ENCODE data around the gene DRD4.

Gene DRD4

GRCh38 chr11:636511-637332 is at the start of gene DRD4:
Gene DRD4, plus strand, starts transcription at chr11:637269. Its CDS starts 36 bp downstream, at chr11:637305.
- no peak for DNase-seq

DNA sequence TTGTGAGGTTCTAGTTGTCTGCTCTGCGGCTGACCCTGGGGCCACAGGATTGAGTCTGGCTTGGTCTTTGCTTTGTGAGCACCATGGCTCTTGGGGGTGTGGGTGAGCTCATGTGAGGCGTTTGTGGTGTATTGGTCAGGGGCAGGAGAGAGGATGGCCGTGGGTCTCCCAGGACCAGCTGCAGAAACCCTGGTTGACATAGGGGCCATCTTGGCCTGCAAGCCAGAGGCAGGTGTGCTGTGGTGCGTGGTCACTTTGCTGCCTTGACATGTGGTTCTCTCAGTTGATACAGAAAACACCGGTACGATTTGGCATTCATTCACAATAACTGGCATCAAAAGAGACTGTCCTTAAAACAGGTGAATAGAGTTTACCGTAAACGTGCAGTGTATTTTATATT is 49.5 kb upstream of the DRD4 start:
- no peak for DNase-seq

DNA sequence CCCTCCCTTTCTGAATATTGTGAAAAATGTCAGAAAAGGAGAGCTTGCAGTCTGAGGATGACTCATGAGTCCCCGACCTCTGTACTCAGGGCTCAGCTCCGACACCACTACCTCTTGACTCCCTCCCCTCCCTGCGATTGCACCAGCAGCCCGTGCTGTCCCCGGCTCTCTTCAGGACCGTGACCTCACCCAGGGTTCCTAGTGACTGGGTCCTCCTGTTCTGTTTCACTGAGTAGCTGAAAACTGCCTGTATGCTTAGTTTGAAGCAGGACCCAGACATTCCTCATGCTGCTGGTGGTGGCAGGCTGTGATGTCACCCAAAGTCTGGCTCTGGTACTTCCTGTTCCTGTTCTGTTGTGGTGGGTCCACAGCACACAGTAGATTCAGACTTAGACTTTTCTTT is 49.1 kb upstream of the DRD4 start:
- no peak for DNase-seq

DNA sequence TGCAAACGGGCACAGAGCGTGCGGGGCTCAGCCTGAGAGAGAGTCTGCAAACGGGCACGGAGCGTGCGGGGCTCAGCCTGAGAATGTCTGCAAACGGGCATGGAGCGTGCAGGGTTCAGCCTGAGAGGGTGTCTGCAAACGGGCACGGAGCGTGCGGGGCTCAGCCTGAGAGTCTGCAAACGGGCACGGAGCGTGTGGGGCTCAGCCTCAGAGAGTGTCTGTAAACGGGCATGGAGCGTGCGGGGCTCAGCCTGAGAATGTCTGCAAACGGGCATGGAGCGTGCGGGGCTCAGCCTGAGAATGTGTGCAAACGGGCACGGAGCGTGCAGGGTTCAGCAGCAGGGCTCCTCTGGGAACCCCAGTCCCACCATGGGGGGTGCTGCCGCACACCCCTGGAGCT is 47.3 kb upstream of the DRD4 start:
- DNase-seq = no peak

DNA sequence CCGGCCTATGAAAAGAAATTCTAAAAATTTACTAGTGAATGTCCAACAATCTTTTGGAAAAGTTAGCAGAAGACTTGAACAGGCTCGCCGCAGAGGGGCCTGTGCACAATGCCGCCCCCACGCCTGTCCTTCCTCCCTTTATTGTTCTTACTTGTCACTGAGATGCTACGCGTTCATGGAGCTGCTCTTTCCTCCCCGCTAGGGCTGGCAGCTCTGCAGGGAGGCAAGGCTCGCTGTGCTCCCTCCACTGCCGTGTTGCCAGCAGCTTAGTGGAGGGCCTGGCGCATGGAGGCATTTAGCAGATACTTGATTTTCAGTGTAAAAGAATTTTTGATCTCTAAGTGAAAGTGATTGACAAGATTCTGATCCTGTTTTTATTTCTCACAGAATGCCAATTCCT is 46.1 kb upstream of the DRD4 start:
- no peak for DNase-seq

- no peak for DNase-seq
These were observed 44.6 kb upstream of the DRD4 start for GRCh38 chr11:592501-592900.

DNA sequence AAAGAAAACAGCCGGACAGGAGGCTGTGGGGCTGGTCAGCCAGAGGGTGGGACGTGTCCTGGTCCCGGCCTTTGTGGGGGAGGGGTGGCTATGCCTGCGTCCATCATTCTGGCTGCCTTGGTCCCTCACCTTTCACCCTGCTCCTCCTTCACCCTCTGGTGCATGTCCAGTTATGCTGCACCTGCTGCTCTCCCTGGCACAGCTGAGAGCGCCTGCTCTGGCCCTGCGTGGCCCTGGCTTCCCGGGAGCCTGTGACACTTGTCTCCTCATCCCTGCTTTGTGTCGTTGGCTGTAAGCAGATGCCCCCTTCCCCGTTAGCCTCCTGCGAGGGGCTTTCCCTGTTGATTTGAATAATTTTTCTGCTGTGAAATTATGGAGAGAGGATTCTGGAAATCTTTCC is 44.2 kb upstream of the DRD4 start:
- no peak for DNase-seq

DNA sequence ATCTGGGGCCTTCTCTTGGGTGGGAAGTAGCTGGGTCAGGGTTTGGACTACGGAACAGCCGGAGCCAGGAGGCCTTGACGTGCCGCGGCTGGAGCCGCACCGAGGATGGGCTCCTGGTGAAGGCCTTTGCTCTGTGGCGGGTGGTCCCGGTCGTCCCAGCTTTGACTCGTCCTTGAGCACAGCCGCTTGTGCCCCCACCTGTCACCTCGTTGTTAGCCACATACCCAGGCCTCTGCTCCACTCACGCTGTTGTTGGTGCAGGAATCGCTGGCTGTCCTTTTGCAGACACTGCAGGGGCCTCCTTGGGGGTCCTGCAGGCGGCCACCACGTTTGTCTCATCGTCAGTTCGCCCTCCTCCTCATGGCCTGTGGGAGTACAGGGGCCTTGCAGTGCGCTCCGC is 43.7 kb upstream of the DRD4 start:
- DNase-seq = no peak

GRCh38 chr11:595400-595799 is 41.7 kb upstream of the DRD4 start:
- DNase-seq = no peak

GRCh38 chr11:596374-596773 is 40.7 kb upstream of the DRD4 start:
- no peak for DNase-seq

GRCh38 chr11:597166-597725 is 39.8 kb upstream of the DRD4 start:
- no peak for DNase-seq

DNA sequence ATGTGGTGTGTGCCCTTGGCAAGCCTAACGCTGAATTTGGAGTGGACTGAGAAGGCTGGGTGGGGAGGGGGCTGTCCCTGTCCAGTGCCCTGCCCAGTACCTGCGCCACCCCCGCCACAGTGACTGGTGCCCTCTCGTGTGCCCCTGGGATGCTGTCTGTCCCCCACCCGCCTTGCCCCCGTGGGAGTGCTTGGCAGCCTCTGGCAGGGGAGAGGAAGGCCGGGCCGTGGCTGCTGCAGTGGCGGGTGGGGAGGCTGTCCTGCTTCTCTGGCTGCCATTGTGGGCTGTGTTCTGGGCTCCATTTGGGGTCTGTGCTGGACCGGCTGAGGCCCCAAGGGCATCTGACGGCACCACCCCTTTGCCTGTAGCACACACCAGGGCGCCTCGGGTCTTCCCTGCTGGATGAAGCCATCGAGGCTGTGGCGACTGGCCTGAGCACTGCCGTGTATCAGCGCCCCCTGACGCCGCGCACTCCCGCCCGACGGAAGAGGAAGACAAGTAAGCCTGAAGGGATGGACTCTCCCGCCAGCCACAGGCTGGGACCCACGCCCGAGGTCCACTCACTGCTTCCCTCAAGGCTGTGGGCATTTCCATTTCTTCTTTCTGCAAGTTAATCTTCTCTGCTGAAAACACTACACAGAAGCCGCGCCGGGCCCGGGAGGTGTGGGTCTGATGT is 38.9 kb upstream of the DRD4 start:
- no peak for DNase-seq

- DNase-seq = no peak
These were observed 35.4 kb upstream of the DRD4 start for GRCh38 chr11:601573-602245.

GRCh38 chr11:603154-603553 is 33.9 kb upstream of the DRD4 start:
- DNase-seq = no peak

- no peak for DNase-seq
These were observed 31.6 kb upstream of the DRD4 start for GRCh38 chr11:605286-606129.

DNA sequence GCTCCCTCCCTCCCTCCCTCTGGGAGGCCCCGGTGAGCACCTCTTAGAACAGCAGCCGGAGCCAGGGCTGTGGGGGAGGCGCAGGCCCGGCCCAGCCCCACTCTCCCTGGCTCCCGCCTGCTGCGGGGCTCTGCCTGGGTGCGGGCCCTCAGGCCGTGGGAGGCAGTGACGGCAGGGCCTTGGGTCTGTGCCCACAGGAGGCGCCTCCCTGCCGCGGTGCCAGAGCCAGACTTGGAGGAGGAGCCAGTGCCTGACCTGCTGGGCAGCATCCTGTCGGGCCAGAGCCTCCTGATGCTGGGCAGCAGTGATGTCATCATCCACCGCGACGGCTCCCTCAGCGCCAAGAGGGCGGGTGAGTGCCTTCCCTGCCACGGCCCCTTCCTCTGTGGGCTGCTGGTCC is 30.8 kb upstream of the DRD4 start:
- no peak for DNase-seq

GRCh38 chr11:607020-607780 is 29.9 kb upstream of the DRD4 start:
- no peak for DNase-seq

GRCh38 chr11:607971-608659 is 29.0 kb upstream of the DRD4 start:
- DNase-seq = no peak

DNA sequence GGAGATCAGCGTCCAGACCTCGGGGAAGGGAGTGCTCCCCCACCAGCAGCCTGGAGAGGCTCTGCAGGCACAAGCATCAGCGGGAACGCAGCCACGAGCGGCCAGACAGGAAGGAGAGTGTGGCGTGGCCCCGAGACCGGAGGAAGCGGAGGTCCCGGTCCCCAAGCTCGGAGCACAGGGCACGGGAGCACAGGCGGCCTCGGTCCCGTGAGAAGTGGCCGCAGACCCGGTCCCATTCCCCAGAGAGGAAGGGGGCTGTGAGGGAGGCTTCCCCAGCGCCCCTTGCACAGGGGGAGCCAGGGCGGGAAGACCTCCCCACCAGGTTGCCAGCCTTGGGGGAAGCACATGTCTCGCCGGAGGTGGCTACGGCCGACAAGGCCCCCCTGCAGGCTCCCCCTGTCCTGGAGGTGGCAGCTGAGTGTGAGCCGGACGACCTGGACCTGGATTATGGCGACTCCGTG is 28.2 kb upstream of the DRD4 start:
- no peak for DNase-seq

GRCh38 chr11:609341-609811 is 27.7 kb upstream of the DRD4 start:
- no peak for DNase-seq

Data from NCI-H524 treated with DMSO at 0.1 percent for 48 hours (cell line).